ENCODE measurements around the gene CCDC141.
"Not testable (repeated sequence)": the region's sequence is repeated elsewhere in the genome, so short reads cannot be mapped to it uniquely, and the experiment has no call there.

CCDC141 gene

DNA sequence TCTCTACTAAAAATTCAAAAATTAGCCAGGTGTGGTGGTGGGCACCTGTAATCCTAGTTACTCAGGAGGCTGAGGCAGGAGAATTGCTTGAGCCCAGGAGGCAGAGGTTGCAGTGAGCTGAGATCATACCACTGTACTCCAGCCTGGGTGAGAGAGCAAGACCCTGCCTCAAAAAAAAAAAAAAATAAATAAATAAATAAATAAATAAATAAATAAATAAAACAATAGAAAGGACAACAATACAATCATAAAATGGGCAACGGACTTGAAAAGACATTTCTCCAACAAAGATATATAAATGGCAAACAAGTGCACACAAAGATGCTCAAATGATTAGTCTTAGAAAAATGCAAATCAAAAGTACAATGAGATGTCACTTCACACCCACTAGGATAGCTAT is 60.5 kb downstream of the CCDC141 start:
- H3K4me1 ChIP-seq; in situ Hi-C loops (cut with MboI; ENCODE audit: low sequenced_read_pairs); H3K4me3 ChIP-seq; H3K9me3 ChIP-seq; H3K27me3 ChIP-seq (ENCODE audit: low read depth); H3K36me3 ChIP-seq (replicated peaks); DNase-seq (ENCODE audit: low spot score in 2 of 2): not testable (repeated sequence)

DNA sequence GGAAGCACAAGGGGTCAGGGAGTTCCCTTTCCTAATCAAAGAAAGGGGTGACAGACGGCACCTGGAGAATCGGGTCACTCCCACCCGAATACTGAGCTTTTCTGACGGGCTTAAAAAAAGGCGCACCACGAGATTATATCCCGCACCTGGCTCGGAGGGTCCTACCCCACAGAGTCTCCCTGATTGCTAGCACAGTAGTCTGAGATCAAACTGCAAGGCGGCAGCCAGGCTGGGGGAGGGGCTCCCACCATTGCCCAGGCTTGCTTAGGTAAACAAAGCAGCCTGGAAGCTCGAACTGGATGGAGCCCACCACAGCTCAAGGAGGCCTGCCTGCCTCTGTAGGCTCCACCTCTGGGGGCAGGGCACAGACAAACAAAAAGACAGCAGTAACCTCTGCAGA is 67.3 kb downstream of the CCDC141 start:
- in situ Hi-C loops (cut with MboI; ENCODE audit: low sequenced_read_pairs); H3K4me3 ChIP-seq; H3K27me3 ChIP-seq (ENCODE audit: low read depth); H3K36me3 ChIP-seq (replicated peaks); DNase-seq (ENCODE audit: low spot score in 2 of 2); H3K4me1 ChIP-seq; H3K9me3 ChIP-seq: not testable (repeated sequence)

DNA sequence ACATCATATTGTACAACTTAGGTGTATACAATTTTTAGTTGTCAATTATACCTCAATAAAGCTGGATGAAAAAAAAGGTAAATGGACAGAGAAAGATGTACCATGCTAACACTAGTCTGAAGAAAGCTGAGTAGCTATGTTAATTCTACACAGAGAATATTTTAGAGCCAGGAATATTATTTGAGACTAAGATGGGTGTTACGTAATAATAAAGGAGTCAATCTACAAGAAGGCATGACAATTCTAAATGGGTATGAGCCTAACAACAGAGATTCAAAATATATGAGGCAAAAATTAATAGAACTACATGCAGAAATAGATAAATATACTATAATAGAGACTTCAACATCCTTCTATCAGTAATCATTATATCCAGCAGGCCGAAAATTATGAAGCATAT is 69.1 kb downstream of the CCDC141 start:
- Histone ChIP-seq H3K27me3 (ENCODE audit: low read depth) (no peaks in the 10 kb centered on the region), H3K36me3 (replicated peaks) (no peaks in the 10 kb centered on the region), H3K4me3 (no peak overlapping the region), H3K9me3 (no peaks in the 10 kb centered on the region), H3K4me1 (no peaks in the 10 kb centered on the region)
- no peak for DNase-seq (ENCODE audit: low spot score in 2 of 2)
- in situ Hi-C loops (cut with MboI; ENCODE audit: low sequenced_read_pairs), result no loop called here

DNA sequence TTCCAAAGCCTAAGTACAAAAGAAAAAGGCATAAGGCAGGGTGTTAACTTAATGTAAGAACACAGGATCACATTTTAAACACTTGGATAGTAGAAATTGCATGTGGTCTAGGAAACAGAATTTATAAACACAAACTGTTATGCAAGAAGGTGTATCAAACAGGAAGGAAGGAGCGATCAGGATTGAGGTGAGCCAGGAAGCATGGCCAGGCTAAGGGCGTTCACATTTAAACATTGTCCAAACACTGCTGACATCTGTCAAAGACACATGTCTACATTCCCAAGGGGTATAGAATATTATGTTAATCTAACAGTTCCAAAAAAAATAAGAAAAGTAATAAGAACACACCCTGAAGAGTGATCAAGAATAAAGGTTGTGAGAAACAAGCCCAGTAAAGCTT is 71.3 kb downstream of the CCDC141 start:
- in situ Hi-C loops (cut with MboI; ENCODE audit: low sequenced_read_pairs), result no loop called here

DNA sequence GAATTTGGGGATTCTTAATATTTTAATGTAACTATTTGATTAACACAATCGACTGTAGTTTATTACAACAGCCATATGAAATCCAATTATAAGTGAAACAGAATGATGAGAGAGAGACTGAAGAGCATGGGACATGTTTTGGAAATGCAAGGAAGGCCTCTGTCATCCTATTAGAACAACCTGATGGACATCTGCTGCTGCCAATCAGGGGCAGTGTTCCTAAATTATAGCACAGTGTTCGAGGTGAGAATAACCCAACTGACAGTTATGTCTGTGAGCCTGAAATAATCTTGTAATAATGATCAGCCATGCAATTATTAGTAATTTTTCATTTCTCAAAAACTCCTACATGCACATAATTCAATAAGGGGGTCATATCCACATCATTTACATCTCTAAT is 73.6 kb downstream of the CCDC141 start:
- in situ Hi-C loops (cut with MboI; ENCODE audit: low sequenced_read_pairs), result no loop called here
- Histone ChIP-seq H3K4me1 (no peaks in the 10 kb centered on the region), H3K36me3 (replicated peaks) (no peaks in the 10 kb centered on the region), H3K27me3 (ENCODE audit: low read depth) (no peaks in the 10 kb centered on the region), H3K4me3 (no peak overlapping the region), H3K9me3 (no peaks in the 10 kb centered on the region)
- no peak for DNase-seq (ENCODE audit: low spot score in 2 of 2)

More for the DNA sequence above, 71.3 kb downstream of the CCDC141 start:
- no peaks in the 10 kb centered on the region for H3K9me3 ChIP-seq
- H3K4me3 ChIP-seq, result no peak overlapping the region
- H3K27me3 ChIP-seq (ENCODE audit: low read depth), result no peaks in the 10 kb centered on the region
- no peaks in the 10 kb centered on the region for H3K36me3 ChIP-seq (replicated peaks)
- no peaks in the 10 kb centered on the region for H3K4me1 ChIP-seq
- DNase-seq (ENCODE audit: low spot score in 2 of 2), result no peak

DNA sequence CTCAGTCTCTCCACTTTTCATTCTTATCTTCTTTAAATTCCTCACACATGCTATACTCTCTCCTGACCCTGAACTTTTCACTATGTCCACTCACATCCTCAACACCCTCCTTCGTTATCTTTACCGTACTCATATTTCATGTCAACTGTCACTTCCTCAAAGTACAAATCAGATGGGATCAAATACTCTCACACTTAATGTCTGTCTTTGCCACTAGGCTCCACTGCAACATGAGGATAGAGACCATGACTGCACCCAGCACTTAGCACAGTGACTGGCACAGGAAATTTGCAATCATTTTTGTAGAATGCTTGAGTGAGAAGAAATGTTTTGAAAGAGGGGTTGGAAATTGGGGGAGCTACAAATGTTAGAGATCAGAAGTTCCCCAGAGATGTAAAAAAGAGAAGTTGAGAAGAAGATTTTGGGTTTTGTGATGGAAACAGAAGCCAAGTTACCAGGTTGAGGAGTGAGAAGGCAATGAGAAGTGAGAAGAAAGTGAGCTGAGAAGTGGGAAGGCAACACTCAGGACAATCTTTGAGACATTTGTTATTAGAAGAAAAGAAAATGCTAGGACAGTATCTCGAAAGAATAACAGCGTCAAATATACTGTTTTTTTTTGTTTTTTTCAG is 87.0 kb downstream of the CCDC141 start:
- Histone ChIP-seq H3K27me3 (ENCODE audit: low read depth) (0 out of 2 replicates have a peak, but pooled peaks cover 2% of the 10 kb centered on the region), H3K36me3 (replicated peaks) (no peaks in the 10 kb centered on the region), H3K4me3 (no peak overlapping the region), H3K9me3 (no peaks in the 10 kb centered on the region), H3K4me1 (no peaks in the 10 kb centered on the region)
- in situ Hi-C loops (cut with MboI; ENCODE audit: low sequenced_read_pairs), result no loop called here
- no peak for DNase-seq (ENCODE audit: low spot score in 2 of 2)

DNA sequence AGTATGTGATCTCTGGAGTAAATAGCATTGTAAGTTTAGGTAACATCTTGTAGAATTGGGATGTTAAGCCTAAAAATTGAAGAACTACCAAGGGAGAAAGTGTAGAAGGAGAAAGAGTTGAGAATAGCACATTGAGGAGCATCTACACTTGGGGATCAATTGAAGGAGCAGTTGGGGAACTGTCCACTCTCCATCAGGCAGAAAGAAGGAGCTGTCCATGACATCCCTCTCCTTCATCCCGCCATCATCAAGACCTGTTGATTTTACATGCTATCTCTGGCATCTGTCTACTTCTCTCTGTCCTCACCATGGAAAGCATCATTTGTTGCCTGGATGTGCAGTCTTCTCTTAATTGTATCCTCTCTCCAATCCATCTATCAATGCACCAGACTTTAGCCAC is 87.8 kb downstream of the CCDC141 start:
- Histone ChIP-seq H3K9me3 (no peaks in the 10 kb centered on the region), H3K4me3 (no peak overlapping the region), H3K27me3 (ENCODE audit: low read depth) (0 out of 2 replicates have a peak, but pooled peaks cover 2% of the 10 kb centered on the region), H3K36me3 (replicated peaks) (no peaks in the 10 kb centered on the region), H3K4me1 (no peaks in the 10 kb centered on the region)
- in situ Hi-C loops (cut with MboI; ENCODE audit: low sequenced_read_pairs), result no loop called here
- DNase-seq (ENCODE audit: low spot score in 2 of 2), result no peak

DNA sequence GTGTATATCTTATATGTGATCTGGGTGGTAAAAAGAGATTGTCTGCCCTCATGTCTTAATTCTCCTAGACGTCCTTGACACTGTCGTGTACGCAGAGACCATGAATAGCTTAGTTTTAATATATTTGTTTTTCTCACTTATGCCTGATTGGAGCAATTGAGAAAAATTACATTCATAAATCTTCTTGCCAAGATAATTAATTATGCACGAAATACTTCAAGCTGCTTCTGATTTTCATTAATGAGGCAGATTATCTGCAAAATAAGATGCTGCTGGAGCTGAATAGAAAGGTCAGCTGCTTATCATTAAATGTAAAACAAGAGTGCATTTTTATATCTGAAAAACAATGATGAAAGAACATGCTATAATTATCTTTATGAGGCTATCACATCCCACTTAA is 95.9 kb downstream of the CCDC141 start:
- DNase-seq (ENCODE audit: low spot score in 2 of 2), result no peak
- H3K27me3 ChIP-seq (ENCODE audit: low read depth), result no peaks in the 10 kb centered on the region
- no peaks in the 10 kb centered on the region for H3K9me3 ChIP-seq
- H3K36me3 ChIP-seq (replicated peaks), result no peaks in the 10 kb centered on the region
- in situ Hi-C loops (cut with MboI; ENCODE audit: low sequenced_read_pairs), result no loop called here
- H3K4me3 ChIP-seq, result no peak overlapping the region
- no peaks in the 10 kb centered on the region for H3K4me1 ChIP-seq

DNA sequence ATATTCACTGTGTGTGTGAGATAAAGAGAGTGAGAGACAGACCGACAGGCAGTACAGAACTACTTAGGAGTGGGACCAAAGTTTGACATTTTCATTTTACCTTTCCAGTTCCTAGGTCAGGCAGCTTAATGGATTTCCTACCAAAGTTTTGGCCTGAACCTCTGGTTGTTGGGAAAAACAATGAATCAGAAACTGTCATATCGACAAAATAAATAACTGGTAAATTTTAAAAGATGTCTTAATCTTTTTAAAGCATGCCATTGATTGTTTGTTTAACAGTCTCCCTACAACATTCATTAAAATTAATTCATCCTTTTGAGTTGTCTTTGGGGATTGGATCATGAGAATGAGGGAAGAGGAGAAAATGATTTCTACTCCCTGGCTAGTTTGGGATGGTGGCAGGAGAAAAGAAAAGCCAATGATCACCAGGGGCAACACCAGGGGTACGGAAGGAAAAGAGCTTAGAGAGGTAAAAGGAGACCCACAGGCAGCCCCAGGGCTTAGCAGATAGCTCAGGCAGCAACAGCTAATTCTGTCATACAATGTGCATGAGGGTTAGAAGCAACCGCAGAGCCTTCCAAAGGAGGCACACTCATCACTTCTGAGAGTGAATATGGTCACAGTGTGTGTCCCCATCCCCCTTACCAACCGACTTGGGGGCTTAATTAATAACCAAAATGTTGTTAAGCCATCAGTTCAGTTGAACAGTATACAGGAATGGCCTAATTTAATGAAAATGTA is 98.5 kb downstream of the CCDC141 start:
- no peaks in the 10 kb centered on the region for H3K4me1 ChIP-seq
- H3K27me3 ChIP-seq (ENCODE audit: low read depth), result no peaks in the 10 kb centered on the region
- in situ Hi-C loops (cut with MboI; ENCODE audit: low sequenced_read_pairs), result no loop called here
- H3K36me3 ChIP-seq (replicated peaks), result no peaks in the 10 kb centered on the region
- DNase-seq (ENCODE audit: low spot score in 2 of 2), result no peak
- H3K4me3 ChIP-seq, result no peak overlapping the region
- no peaks in the 10 kb centered on the region for H3K9me3 ChIP-seq

DNA sequence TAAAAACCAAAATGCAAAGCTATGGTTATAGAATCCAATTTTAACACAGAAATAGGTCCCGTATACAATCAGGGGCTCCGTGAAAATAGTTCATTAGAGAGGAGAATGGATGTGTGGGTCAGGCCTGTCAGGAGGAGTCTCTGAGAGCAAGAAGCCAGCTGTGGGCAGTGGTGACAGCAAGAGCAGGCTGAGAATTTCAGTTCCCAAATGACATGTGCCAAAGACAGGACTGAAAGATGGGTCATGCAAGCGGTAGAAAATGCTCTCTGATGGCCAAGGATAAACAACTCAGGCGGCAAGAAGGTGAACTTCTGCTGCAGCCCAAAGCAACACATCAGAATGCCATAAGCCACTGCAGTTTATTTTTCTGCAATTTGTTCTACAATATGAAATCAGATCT is 100.4 kb downstream of the CCDC141 start:
- in situ Hi-C loops (cut with MboI; ENCODE audit: low sequenced_read_pairs), result no loop called here
- Histone ChIP-seq H3K9me3 (no peaks in the 10 kb centered on the region), H3K4me3 (no peak overlapping the region), H3K36me3 (replicated peaks) (no peaks in the 10 kb centered on the region), H3K27me3 (ENCODE audit: low read depth) (no peaks in the 10 kb centered on the region), H3K4me1 (no peaks in the 10 kb centered on the region)
- DNase-seq (ENCODE audit: low spot score in 2 of 2), result no peak

DNA sequence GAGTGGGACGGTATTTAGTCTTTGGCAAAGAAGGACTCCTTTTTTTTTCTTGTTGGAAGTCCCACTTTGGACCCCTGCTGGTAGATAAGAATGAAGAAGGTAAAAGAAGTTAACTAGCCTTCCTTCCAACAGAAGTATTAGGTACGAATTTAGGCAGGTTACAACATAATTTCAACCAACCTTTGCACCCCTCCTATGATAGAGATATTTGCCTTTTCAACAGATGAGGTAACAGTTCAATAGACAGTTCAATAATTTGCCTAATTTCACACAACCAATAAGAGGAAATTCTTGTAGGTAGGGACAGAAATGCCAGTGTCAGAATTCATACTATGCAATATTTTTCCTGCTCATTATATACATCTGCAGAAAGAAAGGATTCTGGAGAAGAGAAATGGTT is 100.8 kb downstream of the CCDC141 start:
- H3K4me3 ChIP-seq, result no peak overlapping the region
- H3K9me3 ChIP-seq, result no peaks in the 10 kb centered on the region
- peaks cover under 1% of the 10 kb centered on the region; the same call in 1 of the 2 replicates for H3K4me1 ChIP-seq
- in situ Hi-C loops (cut with MboI; ENCODE audit: low sequenced_read_pairs), result no loop called here
- no peaks in the 10 kb centered on the region for H3K36me3 ChIP-seq (replicated peaks)
- H3K27me3 ChIP-seq (ENCODE audit: low read depth), result no peaks in the 10 kb centered on the region
- DNase-seq (ENCODE audit: low spot score in 2 of 2), result no peak

DNA sequence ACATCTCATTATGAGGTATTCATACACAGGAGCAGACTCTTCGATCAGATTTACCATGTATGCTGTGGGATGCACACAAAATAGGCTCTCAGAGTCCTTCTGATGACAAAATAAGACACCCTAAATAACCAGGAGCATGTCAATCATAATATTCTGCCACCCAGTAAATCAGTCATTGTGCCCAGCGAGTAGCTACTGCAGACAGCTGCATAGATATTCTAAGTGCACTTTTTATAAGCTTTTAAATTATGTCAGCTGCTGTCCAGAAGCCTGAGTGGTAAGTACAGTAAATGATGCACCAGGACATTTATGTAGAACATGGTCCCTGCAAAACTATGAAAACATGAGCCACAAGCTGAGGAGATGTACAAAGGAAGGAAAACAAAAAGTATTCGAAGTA is 102.9 kb downstream of the CCDC141 start:
- in situ Hi-C loops (cut with MboI; ENCODE audit: low sequenced_read_pairs), result no loop called here
- no peaks in the 10 kb centered on the region for H3K9me3 ChIP-seq
- DNase-seq (ENCODE audit: low spot score in 2 of 2), result no peak

DNA sequence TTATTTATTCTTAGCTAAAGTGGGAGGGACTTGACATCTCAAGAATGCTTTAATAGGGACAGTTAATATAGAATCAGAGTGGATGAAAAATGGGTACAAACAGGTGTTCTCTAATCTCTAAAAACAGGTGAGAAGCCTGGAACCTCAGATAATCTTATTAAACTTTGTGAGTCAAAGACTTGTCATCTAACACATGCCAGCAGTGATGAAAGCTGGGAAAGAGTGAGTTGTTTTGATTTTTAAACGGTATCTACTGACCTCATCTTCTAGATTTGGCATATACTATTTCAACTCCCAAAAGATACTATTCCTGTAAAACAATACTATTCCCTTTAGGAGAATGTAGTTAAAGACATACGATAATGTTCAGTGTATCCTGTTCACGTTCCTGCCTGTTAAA is 103.4 kb downstream of the CCDC141 start:
- no peaks in the 10 kb centered on the region for H3K9me3 ChIP-seq
- H3K27me3 ChIP-seq (ENCODE audit: low read depth), result no peaks in the 10 kb centered on the region
- H3K4me3 ChIP-seq, result no peak overlapping the region
- H3K36me3 ChIP-seq (replicated peaks), result no peaks in the 10 kb centered on the region
- in situ Hi-C loops (cut with MboI; ENCODE audit: low sequenced_read_pairs), result no loop called here
- H3K4me1 ChIP-seq, result peaks cover 8% of the 10 kb centered on the region
- DNase-seq (ENCODE audit: low spot score in 2 of 2), result no peak

More for the DNA sequence above, 102.9 kb downstream of the CCDC141 start:
- Histone ChIP-seq H3K36me3 (replicated peaks) (no peaks in the 10 kb centered on the region), H3K27me3 (ENCODE audit: low read depth) (no peaks in the 10 kb centered on the region), H3K4me1 (peaks cover 8% of the 10 kb centered on the region), H3K4me3 (no peak overlapping the region)

DNA sequence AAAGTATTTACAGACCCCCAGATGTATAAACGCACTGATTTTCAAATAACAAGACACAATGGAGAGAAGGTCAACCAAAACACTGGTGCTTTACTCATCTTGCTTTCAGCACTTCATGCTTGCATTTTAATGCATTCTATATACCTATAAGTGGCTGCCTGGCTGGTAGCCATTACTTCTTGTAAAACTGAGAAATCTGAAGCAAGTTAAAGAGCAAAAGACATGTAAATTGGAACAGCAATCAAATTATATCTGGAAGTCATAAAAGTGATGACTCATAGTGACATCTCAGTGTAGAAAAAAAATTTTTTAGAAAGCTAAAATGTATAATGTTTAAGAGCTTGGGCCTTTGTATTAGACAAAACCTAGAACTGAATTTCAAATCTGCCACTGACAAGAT is 106.2 kb downstream of the CCDC141 start:
- in situ Hi-C loops (cut with MboI; ENCODE audit: low sequenced_read_pairs), result no loop called here
- H3K4me3 ChIP-seq, result no peak overlapping the region
- H3K9me3 ChIP-seq, result no peaks in the 10 kb centered on the region
- H3K27me3 ChIP-seq (ENCODE audit: low read depth), result no peaks in the 10 kb centered on the region
- peaks cover 8% of the 10 kb centered on the region for H3K4me1 ChIP-seq
- peak; percentile 35 to 40 for DNase-seq (ENCODE audit: low spot score in 2 of 2)
- no peaks in the 10 kb centered on the region for H3K36me3 ChIP-seq (replicated peaks)
